ENCODE results near the gene DNAH17. TPM values are rescaled to one million over a fixed set of nuclear protein-coding genes. Genes with fewer than 3 reads are reported as not detected.

DNAH17 gene
- total RNA-seq, 3 donors from 2014 or later (not counting 1 experiment from before 2014, with no cell fraction given): 0.16 to 0.25 (median 0.24) TPM

- no peaks in the 10 kb centered on the region for H3K27me3 ChIP-seq (ENCODE audit: control insufficient read depth, insufficient read depth, low read length)
- H3K9me3 ChIP-seq (ENCODE audit: control insufficient read depth, insufficient read depth, low read length): no peaks in the 10 kb centered on the region
- no peak for TF ChIP-seq CTCF (IDR thresholded peaks at IDR 0.05)
- Mint-ChIP-seq H3K4me3 (no peak overlapping the region), H3K36me3 (no peaks in the 10 kb centered on the region), H3K27me3 (ENCODE audit: low read depth in 2 of 2) (no peaks in the 10 kb centered on the region), H3K27ac (no peak overlapping the region), H3K9me3 (no peaks in the 10 kb centered on the region), H3K4me1 (peaks cover 12 to 35% of the 10 kb centered on the region in 2 donors)
- peaks cover 27% of the 10 kb centered on the region for H3K36me3 ChIP-seq (ENCODE audit: control insufficient read depth, insufficient read depth, low read length)
- ATAC-seq (no peak), DNase-seq (no peak)
- H3K4me1 ChIP-seq (ENCODE audit: control insufficient read depth, insufficient read depth, low read length): peaks cover 27% of the 10 kb centered on the region
- intact Hi-C loops (cut with micrococcal nuclease): no loop called here
- no peak overlapping the region for H3K4me3 ChIP-seq (ENCODE audit: low read length)
- 90% methylated on average over 4 of the region's 4 CpGs for WGBS (ENCODE audit: insufficient coverage)
- H3K27ac ChIP-seq (ENCODE audit: low read length): no peak overlapping the region
Measured at GRCh38 chr17:78393575-78393974, 183.6 kb downstream of the DNAH17 start.

- Histone ChIP-seq H3K27ac (ENCODE audit: low read length) (no peak overlapping the region), H3K27me3 (ENCODE audit: control insufficient read depth, insufficient read depth, low read length) (no peaks in the 10 kb centered on the region), H3K4me3 (ENCODE audit: low read length) (no peak overlapping the region), H3K4me1 (ENCODE audit: control insufficient read depth, insufficient read depth, low read length) (peaks cover 38% of the 10 kb centered on the region), H3K9me3 (ENCODE audit: control insufficient read depth, insufficient read depth, low read length) (no peaks in the 10 kb centered on the region), H3K36me3 (ENCODE audit: control insufficient read depth, insufficient read depth, low read length) (peaks cover 17% of the 10 kb centered on the region)
- H3K9me3 Mint-ChIP-seq: no peaks in the 10 kb centered on the region
- WGBS (ENCODE audit: insufficient coverage): 95% methylated on average over 5 of the region's 6 CpGs
- H3K4me3 Mint-ChIP-seq: no peak overlapping the region
- intact Hi-C loops (cut with micrococcal nuclease): no loop called here
- H3K27ac Mint-ChIP-seq: no peak overlapping the region
- H3K36me3 Mint-ChIP-seq: no peaks in the 10 kb centered on the region
- no peaks in the 10 kb centered on the region for H3K27me3 Mint-ChIP-seq (ENCODE audit: low read depth in 2 of 2)
- peaks cover 14 to 44% of the 10 kb centered on the region in 2 donors for H3K4me1 Mint-ChIP-seq
- TF ChIP-seq CTCF (IDR thresholded peaks at IDR 0.05): no peak
- ATAC-seq (no peak), DNase-seq (no peak)
Measured at GRCh38 chr17:78392295-78392694, 184.9 kb downstream of the DNAH17 start.

GRCh38 chr17:78391843-78392242 lies 185.4 kb downstream of the DNAH17 start:
- Histone ChIP-seq H3K4me1 (ENCODE audit: control insufficient read depth, insufficient read depth, low read length) (peaks cover 42% of the 10 kb centered on the region), H3K36me3 (ENCODE audit: control insufficient read depth, insufficient read depth, low read length) (peaks cover 13% of the 10 kb centered on the region), H3K4me3 (ENCODE audit: low read length) (no peak overlapping the region), H3K27ac (ENCODE audit: low read length) (no peak overlapping the region), H3K9me3 (ENCODE audit: control insufficient read depth, insufficient read depth, low read length) (no peaks in the 10 kb centered on the region), H3K27me3 (ENCODE audit: control insufficient read depth, insufficient read depth, low read length) (no peaks in the 10 kb centered on the region)
- Mint-ChIP-seq H3K27me3 (ENCODE audit: low read depth in 2 of 2) (no peaks in the 10 kb centered on the region), H3K27ac (no peak overlapping the region), H3K36me3 (no peaks in the 10 kb centered on the region), H3K4me3 (no peak overlapping the region), H3K9me3 (peaks cover 0 to under 1% of the 10 kb centered on the region in 2 donors), H3K4me1 (peaks cover 16 to 46% of the 10 kb centered on the region in 2 donors)
- 89% methylated on average over 4 of the region's 4 CpGs for whole genome bisulfite sequencing (ENCODE audit: insufficient coverage)
- ATAC-seq: no peak
- TF ChIP-seq CTCF (IDR thresholded peaks at IDR 0.05): no peak
- DNase-seq: no peak
- intact Hi-C loops (cut with micrococcal nuclease): no loop called here

GRCh38 chr17:78391051-78391431 lies 186.2 kb downstream of the DNAH17 start:
- Histone ChIP-seq H3K27ac (ENCODE audit: low read length) (no peak overlapping the region), H3K4me3 (ENCODE audit: low read length) (no peak overlapping the region), H3K4me1 (ENCODE audit: control insufficient read depth, insufficient read depth, low read length) (peaks cover 50% of the 10 kb centered on the region), H3K27me3 (ENCODE audit: control insufficient read depth, insufficient read depth, low read length) (no peaks in the 10 kb centered on the region), H3K36me3 (ENCODE audit: control insufficient read depth, insufficient read depth, low read length) (peaks cover 9% of the 10 kb centered on the region), H3K9me3 (ENCODE audit: control insufficient read depth, insufficient read depth, low read length) (no peaks in the 10 kb centered on the region)
- no peak overlapping the region for H3K4me3 Mint-ChIP-seq
- intact Hi-C loops (cut with micrococcal nuclease): no loop called here
- no peaks in the 10 kb centered on the region for H3K36me3 Mint-ChIP-seq
- peaks cover 24 to 50% of the 10 kb centered on the region in 2 donors for H3K4me1 Mint-ChIP-seq
- peak overlapping the region in 1 of 2 donors; percentile 65 for H3K27ac Mint-ChIP-seq
- ATAC-seq (no peak), DNase-seq (no peak)
- 97% methylated on average over 11 of the region's 11 CpGs for WGBS (ENCODE audit: insufficient coverage)
- peaks cover 0 to 3% of the 10 kb centered on the region in 2 donors for H3K9me3 Mint-ChIP-seq
- H3K27me3 Mint-ChIP-seq (ENCODE audit: low read depth in 2 of 2): no peaks in the 10 kb centered on the region
- TF ChIP-seq CTCF (IDR thresholded peaks at IDR 0.05): no peak
